ENCODE results near the gene ATP8B4.

GRCh38 chr15:49848282-49848724, 270.7 kb downstream of the ATP8B4 start:
- TF ChIP-seq CTCF (IDR thresholded peaks at IDR 0.05) (no peak), POLR2A (IDR thresholded peaks at IDR 0.05; ENCODE audit: low read depth) (no peak), POLR2AphosphoS5 (IDR thresholded peaks at IDR 0.05) (no peak), EP300 (IDR thresholded peaks at IDR 0.05) (no peak)

All from esophagus muscularis mucosa (tissue), 4 donors.